DMS 273 treated with DMSO at 0.1 percent for 48 hours (cell line): ENCODE data around the gene RFNG.

Source experiments
- DNase-seq: peaks from one replicate; lab custom pipeline; 2025; lab: John Stamatoyannopoulos, UW

RFNG gene

GRCh38 chr17:82077617-82078358 lies 26.2 kb upstream of the RFNG start:
- no peak for DNase-seq

GRCh38 chr17:82076785-82077591 lies 25.4 kb upstream of the RFNG start:
- no peak for DNase-seq

- DNase-seq = no peak
These were observed 24.6 kb upstream of the RFNG start for GRCh38 chr17:82076018-82076784.

GRCh38 chr17:82073446-82073845 lies 21.8 kb upstream of the RFNG start:
- DNase-seq = no peak

GRCh38 chr17:82072827-82073226 lies 21.2 kb upstream of the RFNG start:
- DNase-seq = no peak

- no peak for DNase-seq
These were observed 19.0 kb upstream of the RFNG start for GRCh38 chr17:82070611-82071010.

GRCh38 chr17:82065638-82066303 lies 14.2 kb upstream of the RFNG start, which contains the start of gene DUS1L:
DUS1L (minus strand) TSS chr17:82065804; CDS start chr17:82065059, 745 bp downstream.
- DNase-seq = no peak

- DNase-seq = no peak
These were observed 13.6 kb upstream of the RFNG start for GRCh38 chr17:82065193-82065637.

- DNase-seq = no peak
These were observed 13.0 kb upstream of the RFNG start for GRCh38 chr17:82064433-82065192.

- DNase-seq = no peak
These were observed 12.1 kb upstream of the RFNG start for GRCh38 chr17:82063424-82064415.

GRCh38 chr17:82062984-82063368 lies 11.4 kb upstream of the RFNG start:
- no peak for DNase-seq

GRCh38 chr17:82062076-82062983 lies 10.7 kb upstream of the RFNG start:
- no peak for DNase-seq

- DNase-seq = no peak
These were observed 9.7 kb upstream of the RFNG start for GRCh38 chr17:82061047-82061925.

- no peak for DNase-seq
These were observed 9.0 kb upstream of the RFNG start for GRCh38 chr17:82060614-82061013.

GRCh38 chr17:82060001-82060380 lies 8.4 kb upstream of the RFNG start:
- no peak for DNase-seq

- DNase-seq = peak; percentile 36
These were observed 7.8 kb upstream of the RFNG start for GRCh38 chr17:82059272-82060000.

- DNase-seq = no peak
These were observed 7.2 kb upstream of the RFNG start for GRCh38 chr17:82058855-82059249.
